RWPE1 (cell line): ENCODE data around the gene LRRC8E.
"Not testable (repeated sequence)": the region's sequence is repeated elsewhere in the genome, so short reads cannot be mapped to it uniquely, and the experiment has no call there.

Source experiments
- CTCF ChIA-PET: fragments of 350-600 bp; sonication (Branson Sonifier 250); formaldehyde crosslinking; extraction: SDS; loops from one replicate; lab custom pipeline; 2021; lab: Yijun Ruan, JAX
- POLR2A ChIA-PET: fragments of 400-600 bp; formaldehyde crosslinking; extraction: SDS; loops from one replicate; lab custom pipeline; 2020; ENCODE audit warnings: antibody characterized with exemption; ENCODE audit not compliant: low non-redundant PET; lab: Yijun Ruan, JAX
- DNase-seq: peaks from one replicate; pipeline ENCODE4 v3.0.0; 2012; ENCODE audit warnings: low spot score
- H3K27ac ChIP-seq: fragments of 450-650 bp; 2 replicates; pipeline ENCODE4 v1.5.1; 2017
- CTCF ChIP-seq: fragments of 450-650 bp; conservative IDR thresholded peaks from 2 replicates; pipeline ENCODE4 v1.5.1; 2017; ENCODE audit warnings: low read depth, mild to moderate bottlenecking

LRRC8E gene

GRCh38 chr19:7853770-7854128, 34.6 kb upstream of the LRRC8E start:
- DNase-seq = no peak
- H3K27ac ChIP-seq = no peak overlapping the region
- ChIA-PET POLR2A (no interaction called here), CTCF (interaction anchor here (0.6 to 2.7 kb wide), 3 partner anchors 15 to 70 kb away, joined by 3 to 10 read pairs (median 3); no protein-coding TSS in a partner anchor)
- TF ChIP-seq CTCF = no peak

- CTCF ChIA-PET = no interaction called here
- no peak for DNase-seq
- POLR2A ChIA-PET = no interaction called here
- H3K27ac ChIP-seq = no peak overlapping the region
- TF ChIP-seq CTCF = no peak
These were observed 32.7 kb upstream of the LRRC8E start for GRCh38 chr19:7855426-7856108.

GRCh38 chr19:7856109-7856591, 32.2 kb upstream of the LRRC8E start:
- ChIA-PET CTCF (no interaction called here), POLR2A (no interaction called here)
- no peak overlapping the region for H3K27ac ChIP-seq
- TF ChIP-seq CTCF = no peak
- DNase-seq = no peak

GRCh38 chr19:7856679-7857663, 31.3 kb upstream of the LRRC8E start:
- no peak for DNase-seq
- CTCF ChIA-PET = interaction anchor here (0.6 to 1.8 kb wide), 3 partner anchors 10 to 64 kb away, joined by 3 to 6 read pairs (median 6); no protein-coding TSS in a partner anchor
- POLR2A ChIA-PET = no interaction called here
- no peak for TF ChIP-seq CTCF
- no peak overlapping the region for H3K27ac ChIP-seq

- DNase-seq = no peak
- POLR2A ChIA-PET = no interaction called here
- no peak overlapping the region for H3K27ac ChIP-seq
- CTCF ChIA-PET = interaction anchor here (0.6 to 1.8 kb wide), 3 partner anchors 9 to 63 kb away, joined by 3 to 6 read pairs (median 6); no protein-coding TSS in a partner anchor
- no peak for TF ChIP-seq CTCF
These were observed 30.6 kb upstream of the LRRC8E start for GRCh38 chr19:7857727-7858108.

GRCh38 chr19:7858109-7858770, 30.1 kb upstream of the LRRC8E start:
- no peak overlapping the region for H3K27ac ChIP-seq
- DNase-seq = no peak
- ChIA-PET CTCF (interaction anchor here (1.1 to 1.8 kb wide), 2 partner anchors 8 to 11 kb away, joined by 6 read pairs; no protein-coding TSS in a partner anchor), POLR2A (no interaction called here)
- TF ChIP-seq CTCF = no peak

- CTCF ChIA-PET = interaction anchor here (0.7 kb wide), 1 partner anchor 459 kb away, joined by 4 read pairs; no protein-coding TSS in a partner anchor
- H3K27ac ChIP-seq, DNase-seq, POLR2A ChIA-PET: not testable (repeated sequence)
These were observed 29.2 kb upstream of the LRRC8E start for GRCh38 chr19:7859087-7859486.
